Tibial nerve (tissue), 4 donors: Measurements from ENCODE around the gene EYA3.

ENCODE experiments used
- EP300 ChIP-seq, 2 donors: sonication (generic); formaldehyde crosslinking; IDR thresholded peaks; one replicate each; pipeline ENCODE4 v1.6.1; 2017; ENCODE audit warnings: antibody characterized with exemption in 2 of 2, mild to moderate bottlenecking in 1 of 2
- POLR2A ChIP-seq, 2 donors: fragments of 450-650 bp; IDR thresholded peaks; one replicate each; pipeline ENCODE4 v1.6.1; 2017; ENCODE audit warnings: antibody characterized with exemption in 2 of 2, mild to moderate bottlenecking in 2 of 2, moderate library complexity in 2 of 2
- TF ChIP-seq, protein P1 (sequence below), 5 experiments: fragments of 200-600 bp in 3 of 5; fragments of 450-650 bp in 2 of 5; sonication (generic) in 3 of 5; IDR thresholded peaks; one replicate each; pipeline ENCODE4 v1.5.1; 2016 to 2019; ENCODE audit warnings: antibody characterized with exemption in 5 of 5, mild to moderate bottlenecking in 3 of 5, moderate library complexity in 2 of 5

DNA sequence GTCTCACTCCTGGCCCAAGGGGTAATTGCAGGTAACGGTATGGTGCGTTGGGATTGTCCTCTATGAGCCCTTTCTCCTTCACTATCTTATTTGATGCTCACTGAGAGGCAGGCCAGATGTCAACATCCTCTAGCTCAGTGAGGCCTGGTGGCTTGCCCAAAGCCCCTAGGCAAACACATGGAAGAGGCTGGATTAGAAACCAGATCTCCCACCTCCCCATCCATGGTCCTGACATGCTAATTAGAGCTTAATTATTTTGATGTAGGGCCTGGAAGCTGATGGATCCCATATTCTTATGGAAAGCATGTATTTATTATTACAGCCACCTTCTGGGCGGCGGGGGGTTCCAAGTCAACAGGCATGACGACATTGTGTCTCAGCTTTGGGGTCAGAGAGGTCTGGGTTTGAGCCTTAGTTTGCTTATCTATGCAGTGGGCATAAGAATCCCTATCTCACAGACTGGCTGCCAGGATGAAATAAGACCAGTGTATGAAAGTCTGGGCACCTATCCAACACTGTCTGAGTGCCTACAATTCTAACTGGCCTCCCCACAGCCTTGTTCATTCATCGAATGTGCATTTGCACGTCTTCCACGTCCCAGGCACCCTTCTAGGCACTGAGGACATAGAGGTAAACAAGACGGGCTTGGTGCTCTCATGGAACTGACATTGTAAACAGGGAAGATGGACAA, 147.4 kb downstream of the EYA3 start:
- TF ChIP-seq, protein P1, sequence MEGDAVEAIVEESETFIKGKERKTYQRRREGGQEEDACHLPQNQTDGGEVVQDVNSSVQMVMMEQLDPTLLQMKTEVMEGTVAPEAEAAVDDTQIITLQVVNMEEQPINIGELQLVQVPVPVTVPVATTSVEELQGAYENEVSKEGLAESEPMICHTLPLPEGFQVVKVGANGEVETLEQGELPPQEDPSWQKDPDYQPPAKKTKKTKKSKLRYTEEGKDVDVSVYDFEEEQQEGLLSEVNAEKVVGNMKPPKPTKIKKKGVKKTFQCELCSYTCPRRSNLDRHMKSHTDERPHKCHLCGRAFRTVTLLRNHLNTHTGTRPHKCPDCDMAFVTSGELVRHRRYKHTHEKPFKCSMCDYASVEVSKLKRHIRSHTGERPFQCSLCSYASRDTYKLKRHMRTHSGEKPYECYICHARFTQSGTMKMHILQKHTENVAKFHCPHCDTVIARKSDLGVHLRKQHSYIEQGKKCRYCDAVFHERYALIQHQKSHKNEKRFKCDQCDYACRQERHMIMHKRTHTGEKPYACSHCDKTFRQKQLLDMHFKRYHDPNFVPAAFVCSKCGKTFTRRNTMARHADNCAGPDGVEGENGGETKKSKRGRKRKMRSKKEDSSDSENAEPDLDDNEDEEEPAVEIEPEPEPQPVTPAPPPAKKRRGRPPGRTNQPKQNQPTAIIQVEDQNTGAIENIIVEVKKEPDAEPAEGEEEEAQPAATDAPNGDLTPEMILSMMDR (IDR thresholded peaks at IDR 0.05), result no peak
- TF ChIP-seq EP300 (IDR thresholded peaks at IDR 0.05), result no peak
- no peak for TF ChIP-seq POLR2A (IDR thresholded peaks at IDR 0.05)
